PC-3 (cell line): ENCODE results near the gene JDP2. TPM values are rescaled to one million over a fixed set of nuclear protein-coding genes. Genes with fewer than 3 reads are reported as not detected.

ENCODE experiments used
- ATAC-seq: fragments of 200-7000 bp; cut with Tn5 transposase; 2 replicates; pipeline ENCODE4 v1.9.1; 2020; ENCODE audit warnings: mild to moderate bottlenecking, moderate library complexity
- BruUV-seq: library from RNA; stranded (reverse); fragments of 400-500 nt; replicated peaks from 2 replicates; lab custom pipeline; 2021; lab: Mats Ljungman, UMichigan
- CTCF ChIA-PET: fragments of 300-600 bp; sonication (Branson Sonifier 250); formaldehyde crosslinking; loops from one replicate; lab custom pipeline; 2022; ENCODE audit warnings: antibody characterized with exemption; lab: Charles Lee
- POLR2A ChIA-PET: fragments of 300-600 bp; sonication (Branson Sonifier 250); formaldehyde crosslinking; loops from one replicate; lab custom pipeline; 2022; ENCODE audit warnings: antibody characterized with exemption; ENCODE audit not compliant: unreplicated experiment; lab: Charles Lee
- DNase-seq: peaks from one replicate; pipeline ENCODE4 v3.0.0-alpha.2; 2015
- H2AFZ ChIP-seq: fragments of 300-600 bp; sonication (generic); 2 replicates; pipeline ENCODE4 v1.6.0; 2016; ENCODE audit warnings: antibody characterized with exemption, low read length
- H3F3A ChIP-seq: fragments of 300-600 bp; sonication (generic); one replicate; pipeline ENCODE4 v1.6.0; 2017; ENCODE audit warnings: antibody characterized with exemption, low read length, control low read depth, mild to moderate bottlenecking; ENCODE audit not compliant: unreplicated experiment
- H3K27ac ChIP-seq: fragments of 300-600 bp; sonication (generic); 2 replicates; pipeline ENCODE4 v1.5.1; 2016; ENCODE audit warnings: mild to moderate bottlenecking, low read length
- H3K27me3 ChIP-seq: fragments of 300-600 bp; sonication (generic); 2 replicates; pipeline ENCODE4 v1.6.1; 2016; ENCODE audit warnings: low read length, mixed read lengths
- H3K36me3 ChIP-seq: fragments of 300-600 bp; sonication (generic); 2 replicates; pipeline ENCODE4 v1.6.1; 2016; ENCODE audit warnings: low read depth, mixed run types, low read length, mixed read lengths
- H3K4me1 ChIP-seq: fragments of 300-600 bp; sonication (generic); 2 replicates; pipeline ENCODE4 v1.5.1; 2016; ENCODE audit warnings: low read length; ENCODE audit not compliant: insufficient read depth
- H3K4me2 ChIP-seq: fragments of 300-600 bp; sonication (generic); 2 replicates; pipeline ENCODE4 v1.6.0; 2016; ENCODE audit warnings: low read length
- H3K4me3 ChIP-seq: fragments of 300-600 bp; sonication (generic); 2 replicates; pipeline ENCODE4 v1.5.1; 2016; ENCODE audit warnings: mild to moderate bottlenecking, low read length, mixed read lengths
- H3K79me2 ChIP-seq: fragments of 300-600 bp; sonication (generic); 2 replicates; pipeline ENCODE4 v1.6.1; 2017; ENCODE audit warnings: low read length, mixed read lengths
- H3K9ac ChIP-seq: fragments of 300-600 bp; sonication (generic); 2 replicates; pipeline ENCODE4 v1.6.0; 2016; ENCODE audit warnings: mild to moderate bottlenecking, low read length
- H3K9me2 ChIP-seq: fragments of 300-600 bp; sonication (generic); replicated peaks from 2 replicates; pipeline ENCODE4 v1.6.1; 2016; ENCODE audit warnings: mixed run types, low read length, mixed read lengths
- H3K9me3 ChIP-seq: fragments of 300-600 bp; sonication (generic); 2 replicates; pipeline ENCODE4 v1.6.1; 2016; ENCODE audit warnings: low read length, mixed read lengths
- H4K20me1 ChIP-seq: fragments of 300-600 bp; sonication (generic); 2 replicates; pipeline ENCODE4 v1.6.1; 2016; ENCODE audit warnings: low read length, mixed read lengths
- CTCF ChIP-seq: fragments of 300-600 bp; sonication (generic); conservative IDR thresholded peaks from 2 replicates; pipeline ENCODE4 v1.5.1; 2017; ENCODE audit warnings: antibody characterized with exemption, low read depth, mild to moderate bottlenecking, low read length
- EZH2 ChIP-seq: fragments of 300-600 bp; sonication (generic); IDR thresholded peaks from one replicate; pipeline ENCODE4 v1.6.1; 2017; ENCODE audit warnings: antibody characterized with exemption, mild to moderate bottlenecking, low read length; ENCODE audit not compliant: unreplicated experiment
- EZH2phosphoT487 ChIP-seq: fragments of 300-600 bp; sonication (generic); IDR thresholded peaks from 2 replicates; pipeline ENCODE4 v1.6.1; 2018; ENCODE audit warnings: mild to moderate bottlenecking, antibody characterized with exemption, low read length, borderline replicate concordance
- intact Hi-C: fragments of 100-400 bp; cut with micrococcal nuclease; formaldehyde crosslinking; loops from 2 replicates; pipeline ENCODE4 v1.9.0; 2023
- total RNA-seq: library from RNA; depleted of rRNA; stranded (reverse); fragments of >200 nt; gene quantifications from 2 replicates; pipeline ENCODE4 v1.2.3, GENCODE V29; 2014

The JDP2 gene
- total RNA-seq, 1 experiment from 2014 or later: 5.8 TPM

- ChIA-PET POLR2A (no interaction called here), CTCF (interaction anchor here (0.6 kb wide), 1 partner anchor 63 kb away, joined by 5 read pairs; no protein-coding TSS in a partner anchor)
- Histone ChIP-seq H3K4me1 (peaks cover 7% of the 10 kb centered on the region), H2AFZ (no peak overlapping the region), H3K4me3 (no peak overlapping the region), H3K9ac (no peak overlapping the region), H3K9me3 (no peaks in the 10 kb centered on the region), H3K36me3 (no peaks in the 10 kb centered on the region), H3K9me2 (no peaks in the 10 kb centered on the region), H3K27ac (no peak overlapping the region), H4K20me1 (no peaks in the 10 kb centered on the region), H3K79me2 (no peaks in the 10 kb centered on the region), H3F3A (no peaks in the 10 kb centered on the region), H3K4me2 (no peak overlapping the region), H3K27me3 (no peaks in the 10 kb centered on the region)
- DNase-seq (no peak), ATAC-seq (no peak)
- no TSS peak for BruUV-seq
- TF ChIP-seq CTCF: 0 out of 2 replicates have a peak, but pooled peaks have one; percentile 22
- no peak for TF ChIP-seq EZH2
- intact Hi-C loops: no loop called here
These were observed 87.1 kb downstream of the JDP2 start for GRCh38 chr14:75514673-75515628.

- Histone ChIP-seq H3K4me1 (peaks cover 13% of the 10 kb centered on the region), H3F3A (no peaks in the 10 kb centered on the region), H3K9me3 (no peaks in the 10 kb centered on the region), H3K4me3 (no peak overlapping the region), H2AFZ (no peak overlapping the region), H3K79me2 (no peaks in the 10 kb centered on the region), H3K4me2 (no peak overlapping the region), H3K9ac (no peak overlapping the region), H4K20me1 (no peaks in the 10 kb centered on the region), H3K27ac (no peak overlapping the region), H3K27me3 (no peaks in the 10 kb centered on the region), H3K36me3 (no peaks in the 10 kb centered on the region), H3K9me2 (no peaks in the 10 kb centered on the region)
- intact Hi-C loops: no loop called here
- BruUV-seq: no TSS peak
- POLR2A ChIA-PET: no interaction called here
- DNase-seq (no peak), ATAC-seq (no peak)
- CTCF ChIA-PET: interaction anchor here (0.6 kb wide), 1 partner anchor 62 kb away, joined by 5 read pairs; no protein-coding TSS in a partner anchor
- TF ChIP-seq EZH2: no peak
- TF ChIP-seq EZH2phosphoT487: no peak
- TF ChIP-seq CTCF: no peak
These were observed 87.8 kb downstream of the JDP2 start for GRCh38 chr14:75515629-75515996.

GRCh38 chr14:75518625-75519024, 90.8 kb downstream of the JDP2 start:
- H2AFZ ChIP-seq: no peak overlapping the region
- DNase-seq (peak; percentile 41), ATAC-seq (no peak)
- H3K9me3 ChIP-seq: no peaks in the 10 kb centered on the region
- BruUV-seq: no TSS peak
- H3K79me2 ChIP-seq: no peaks in the 10 kb centered on the region
- CTCF ChIA-PET: no interaction called here
- POLR2A ChIA-PET: no interaction called here
- no peaks in the 10 kb centered on the region for H4K20me1 ChIP-seq
- intact Hi-C loops: no loop called here
- H3K9me2 ChIP-seq: no peaks in the 10 kb centered on the region
- no peak overlapping the region for H3K4me3 ChIP-seq
- no peaks in the 10 kb centered on the region for H3K27me3 ChIP-seq
- H3K4me1 ChIP-seq: peaks cover 37% of the 10 kb centered on the region
- H3K36me3 ChIP-seq: no peaks in the 10 kb centered on the region
- TF ChIP-seq EZH2 (no peak), CTCF (peak; percentile 60)
- no peak overlapping the region for H3K27ac ChIP-seq
- H3F3A ChIP-seq: no peaks in the 10 kb centered on the region
- H3K9ac ChIP-seq: no peak overlapping the region
- no peak overlapping the region for H3K4me2 ChIP-seq
